Measurements from ENCODE around the gene ANKIB1.

DNA sequence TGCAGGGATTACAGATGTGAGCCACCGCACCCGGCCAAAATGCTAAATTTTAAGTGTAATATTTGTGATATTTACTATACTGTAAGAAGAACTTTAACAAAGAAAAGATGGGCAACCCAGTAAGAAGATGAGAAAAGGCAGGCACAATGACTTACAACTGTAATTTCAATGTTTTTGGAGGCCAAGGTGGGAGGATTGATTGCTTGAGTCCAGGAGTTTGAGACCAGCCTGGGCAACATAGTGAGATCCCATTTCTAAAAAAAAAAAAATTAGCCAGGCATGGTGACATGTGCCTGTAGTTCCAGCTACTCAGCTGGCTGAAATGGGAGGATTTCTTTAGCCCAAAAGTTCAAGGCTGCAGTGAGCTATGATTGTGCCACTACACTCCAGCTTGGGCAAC, 189.8 kb downstream of the ANKIB1 start:
- TF ChIP-seq ARNT (IDR thresholded peaks at IDR 0.05) (no peak), ELF4 (IDR thresholded peaks at IDR 0.05) (no peak), BHLHE40 (IDR thresholded peaks at IDR 0.05; ENCODE audit: borderline replicate concordance) (no peak), FOXM1 (IDR thresholded peaks at IDR 0.05; ENCODE audit: borderline replicate concordance) (no peak), SP1 (IDR thresholded peaks at IDR 0.05) (no peak), L3MBTL2 (conservative IDR thresholded peaks at IDR 0.05) (no peak), SUZ12 (IDR thresholded peaks at IDR 0.05) (no peak), FOXA1 (IDR thresholded peaks at IDR 0.05) (no peak), CTBP1 (IDR thresholded peaks at IDR 0.05; ENCODE audit: borderline replicate concordance) (no peak), FOXK2 (IDR thresholded peaks at IDR 0.05) (no peak), TARDBP (IDR thresholded peaks at IDR 0.05) (no peak), PKNOX1 (IDR thresholded peaks at IDR 0.05) (no peak), NFRKB (IDR thresholded peaks at IDR 0.05) (no peak), ZNF384 (IDR thresholded peaks at IDR 0.05) (no peak)

Data from HEK293T (cell line).